Measurements from ENCODE around the gene MUC2.

DNA sequence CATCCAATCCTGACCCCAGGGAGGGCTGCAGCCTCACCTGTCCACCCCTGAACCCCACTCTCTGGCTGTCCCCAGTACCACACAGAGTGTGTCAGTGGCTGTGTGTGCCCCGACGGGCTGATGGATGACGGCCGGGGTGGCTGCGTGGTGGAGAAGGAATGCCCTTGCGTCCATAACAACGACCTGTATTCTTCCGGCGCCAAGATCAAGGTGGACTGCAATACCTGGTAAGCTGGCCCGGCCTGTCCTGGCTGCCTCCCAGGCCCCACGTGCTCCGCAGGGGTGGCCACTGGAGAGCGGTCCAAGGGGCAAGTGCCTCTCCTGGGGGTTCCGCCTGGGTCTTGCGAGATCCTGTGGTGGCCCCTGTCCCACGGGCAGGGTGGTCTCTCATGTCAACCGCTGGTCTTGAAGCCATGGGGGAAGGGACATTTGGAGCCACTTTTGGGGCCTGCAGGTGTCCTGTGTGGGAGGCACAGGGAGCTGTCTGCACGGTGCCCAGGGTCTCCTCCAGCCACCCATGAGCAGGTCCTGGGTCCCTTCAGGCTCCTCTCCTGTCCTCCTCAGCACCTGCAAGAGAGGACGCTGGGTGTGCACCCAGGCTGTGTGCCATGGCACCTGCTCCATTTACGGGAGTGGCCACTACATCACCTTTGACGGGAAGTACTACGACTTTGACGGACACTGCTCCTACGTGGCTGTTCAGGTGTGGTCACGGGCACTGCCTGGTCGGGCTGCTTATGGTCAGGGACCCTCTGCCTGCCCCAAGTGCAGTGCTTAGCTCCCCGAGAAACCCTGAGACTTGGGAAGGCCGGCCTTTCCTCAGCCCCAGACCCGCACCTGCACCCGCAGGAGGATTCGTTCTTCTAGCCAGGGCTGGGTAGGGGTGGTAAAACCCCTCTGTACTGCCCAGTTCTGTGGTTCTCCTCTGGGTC, 11.8 kb downstream of the MUC2 start:
- TF ChIP-seq, protein P1, sequence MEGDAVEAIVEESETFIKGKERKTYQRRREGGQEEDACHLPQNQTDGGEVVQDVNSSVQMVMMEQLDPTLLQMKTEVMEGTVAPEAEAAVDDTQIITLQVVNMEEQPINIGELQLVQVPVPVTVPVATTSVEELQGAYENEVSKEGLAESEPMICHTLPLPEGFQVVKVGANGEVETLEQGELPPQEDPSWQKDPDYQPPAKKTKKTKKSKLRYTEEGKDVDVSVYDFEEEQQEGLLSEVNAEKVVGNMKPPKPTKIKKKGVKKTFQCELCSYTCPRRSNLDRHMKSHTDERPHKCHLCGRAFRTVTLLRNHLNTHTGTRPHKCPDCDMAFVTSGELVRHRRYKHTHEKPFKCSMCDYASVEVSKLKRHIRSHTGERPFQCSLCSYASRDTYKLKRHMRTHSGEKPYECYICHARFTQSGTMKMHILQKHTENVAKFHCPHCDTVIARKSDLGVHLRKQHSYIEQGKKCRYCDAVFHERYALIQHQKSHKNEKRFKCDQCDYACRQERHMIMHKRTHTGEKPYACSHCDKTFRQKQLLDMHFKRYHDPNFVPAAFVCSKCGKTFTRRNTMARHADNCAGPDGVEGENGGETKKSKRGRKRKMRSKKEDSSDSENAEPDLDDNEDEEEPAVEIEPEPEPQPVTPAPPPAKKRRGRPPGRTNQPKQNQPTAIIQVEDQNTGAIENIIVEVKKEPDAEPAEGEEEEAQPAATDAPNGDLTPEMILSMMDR (IDR thresholded peaks at IDR 0.05; ENCODE audit: low read length) = no peak
- TF ChIP-seq EZH2 (optimal IDR thresholded peaks at IDR 0.05; ENCODE audit: low read depth, low read length) (no peak), EZH2phosphoT487 (IDR thresholded peaks at IDR 0.05; ENCODE audit: low read length) (no peak)

All from MM.1S (cell line).